Activated naive CD4-positive, alpha-beta T cell treated with anti-CD3 and anti-CD28 coated beads, Interleukin-2, amount 10 ng/mL, durations not matched to agents 7 days and 5 days (primary cell): ENCODE data around the gene NAA11.

Experiments
- CTCF ChIA-PET: fragments of 350-600 bp; sonication (Branson Sonifier 250); formaldehyde crosslinking; loops from one replicate; lab custom pipeline; 2021; ENCODE audit warnings: antibody characterized with exemption; lab: Charles Lee
- DNase-seq: peaks from one replicate; pipeline ENCODE4 v3.0.0-alpha.2; 2020
- H3K27ac Mint-ChIP-seq: one replicate; pipeline ENCODE4 v1.8.0; 2021; ENCODE audit warnings: mild to moderate bottlenecking, moderate library complexity, mixed read lengths
- H3K27me3 Mint-ChIP-seq: one replicate; pipeline ENCODE4 v1.8.0; 2021; ENCODE audit warnings: mild to moderate bottlenecking, mixed read lengths
- H3K36me3 Mint-ChIP-seq: one replicate; pipeline ENCODE4 v1.8.0; 2021; ENCODE audit warnings: mixed read lengths
- H3K4me1 Mint-ChIP-seq: one replicate; pipeline ENCODE4 v1.8.0; 2021; ENCODE audit warnings: mixed read lengths
- H3K4me3 Mint-ChIP-seq: one replicate; pipeline ENCODE4 v1.8.0; 2021; ENCODE audit warnings: mild to moderate bottlenecking, moderate library complexity, mixed read lengths
- H3K9me3 Mint-ChIP-seq: one replicate; pipeline ENCODE4 v1.8.0; 2021; ENCODE audit warnings: mixed read lengths

Gene NAA11

GRCh38 chr4:79334341-79334740 is 8.5 kb upstream of the NAA11 start:
- no peak for DNase-seq
- Mint-ChIP-seq H3K36me3 (no peaks in the 10 kb centered on the region), H3K27me3 (no peaks in the 10 kb centered on the region), H3K4me3 (no peak overlapping the region), H3K27ac (no peak overlapping the region), H3K4me1 (no peaks in the 10 kb centered on the region), H3K9me3 (no peaks in the 10 kb centered on the region)
- CTCF ChIA-PET = no interaction called here

GRCh38 chr4:79331126-79331876 is 5.4 kb upstream of the NAA11 start:
- Mint-ChIP-seq H3K27me3 (no peaks in the 10 kb centered on the region), H3K9me3 (no peaks in the 10 kb centered on the region), H3K4me3 (no peak overlapping the region), H3K27ac (no peak overlapping the region), H3K36me3 (no peaks in the 10 kb centered on the region), H3K4me1 (no peaks in the 10 kb centered on the region)
- no peak for DNase-seq
- CTCF ChIA-PET = no interaction called here

GRCh38 chr4:79330720-79331119 is 4.9 kb upstream of the NAA11 start:
- no peak for DNase-seq
- no peak overlapping the region for H3K4me3 Mint-ChIP-seq
- CTCF ChIA-PET = no interaction called here
- no peak overlapping the region for H3K27ac Mint-ChIP-seq
- H3K4me1 Mint-ChIP-seq = no peaks in the 10 kb centered on the region
- no peaks in the 10 kb centered on the region for H3K27me3 Mint-ChIP-seq
- no peaks in the 10 kb centered on the region for H3K9me3 Mint-ChIP-seq
- H3K36me3 Mint-ChIP-seq = no peaks in the 10 kb centered on the region

GRCh38 chr4:79325436-79325835 is 425 bp downstream of the NAA11 start:
- Mint-ChIP-seq H3K27ac (no peak overlapping the region), H3K36me3 (no peaks in the 10 kb centered on the region), H3K4me1 (no peaks in the 10 kb centered on the region), H3K9me3 (peaks cover 2% of the 10 kb centered on the region), H3K4me3 (no peak overlapping the region), H3K27me3 (no peaks in the 10 kb centered on the region)
- CTCF ChIA-PET = no interaction called here
- DNase-seq = no peak

- peaks cover 2% of the 10 kb centered on the region for H3K9me3 Mint-ChIP-seq
- CTCF ChIA-PET = no interaction called here
These were observed 5.9 kb downstream of the NAA11 start for GRCh38 chr4:79319975-79320374.

GRCh38 chr4:79317711-79318110 is 8.2 kb downstream of the NAA11 start:
- H3K4me3 Mint-ChIP-seq = no peak overlapping the region
- no peak overlapping the region for H3K27ac Mint-ChIP-seq
- H3K4me1 Mint-ChIP-seq = no peaks in the 10 kb centered on the region
- DNase-seq = no peak
- H3K9me3 Mint-ChIP-seq = no peaks in the 10 kb centered on the region
- H3K36me3 Mint-ChIP-seq = no peaks in the 10 kb centered on the region
- CTCF ChIA-PET = no interaction called here
- no peaks in the 10 kb centered on the region for H3K27me3 Mint-ChIP-seq

More at GRCh38 chr4:79319975-79320374, 5.9 kb downstream of the NAA11 start:
- Mint-ChIP-seq H3K36me3 (no peaks in the 10 kb centered on the region), H3K27me3 (no peaks in the 10 kb centered on the region), H3K27ac (no peak overlapping the region), H3K4me3 (no peak overlapping the region), H3K4me1 (no peaks in the 10 kb centered on the region)
- DNase-seq = no peak

- no peak for DNase-seq
- Mint-ChIP-seq H3K27ac (no peak overlapping the region), H3K4me1 (no peaks in the 10 kb centered on the region), H3K4me3 (no peak overlapping the region), H3K36me3 (no peaks in the 10 kb centered on the region), H3K27me3 (no peaks in the 10 kb centered on the region), H3K9me3 (no peaks in the 10 kb centered on the region)
- CTCF ChIA-PET = no interaction called here
These were observed 10.0 kb downstream of the NAA11 start for GRCh38 chr4:79315891-79316290.

GRCh38 chr4:79311279-79311678 is 14.6 kb downstream of the NAA11 start:
- DNase-seq = no peak
- Mint-ChIP-seq H3K4me1 (no peaks in the 10 kb centered on the region), H3K9me3 (no peaks in the 10 kb centered on the region), H3K27ac (no peak overlapping the region), H3K36me3 (no peaks in the 10 kb centered on the region), H3K4me3 (no peak overlapping the region), H3K27me3 (no peaks in the 10 kb centered on the region)
- CTCF ChIA-PET = no interaction called here

- Mint-ChIP-seq H3K4me3 (no peak overlapping the region), H3K9me3 (no peaks in the 10 kb centered on the region), H3K27me3 (no peaks in the 10 kb centered on the region), H3K36me3 (no peaks in the 10 kb centered on the region), H3K27ac (no peak overlapping the region), H3K4me1 (no peaks in the 10 kb centered on the region)
- DNase-seq = no peak
- CTCF ChIA-PET = no interaction called here
These were observed 16.9 kb downstream of the NAA11 start for GRCh38 chr4:79308971-79309370.

- Mint-ChIP-seq H3K27ac (no peak overlapping the region), H3K4me3 (no peak overlapping the region), H3K27me3 (no peaks in the 10 kb centered on the region), H3K36me3 (no peaks in the 10 kb centered on the region), H3K4me1 (no peaks in the 10 kb centered on the region), H3K9me3 (no peaks in the 10 kb centered on the region)
- CTCF ChIA-PET = interaction anchor here (0.6 kb wide), 1 partner anchor 132 kb away, joined by 3 read pairs; no protein-coding TSS in a partner anchor
- DNase-seq = no peak
These were observed 17.7 kb downstream of the NAA11 start for GRCh38 chr4:79308137-79308536.

- Mint-ChIP-seq H3K36me3 (no peaks in the 10 kb centered on the region), H3K27ac (no peak overlapping the region), H3K9me3 (no peaks in the 10 kb centered on the region), H3K27me3 (no peaks in the 10 kb centered on the region), H3K4me3 (no peak overlapping the region), H3K4me1 (no peaks in the 10 kb centered on the region)
- no peak for DNase-seq
- CTCF ChIA-PET = no interaction called here
These were observed 19.1 kb downstream of the NAA11 start for GRCh38 chr4:79306795-79307194.

- H3K9me3 Mint-ChIP-seq = no peaks in the 10 kb centered on the region
- no peak overlapping the region for H3K4me3 Mint-ChIP-seq
- H3K36me3 Mint-ChIP-seq = no peaks in the 10 kb centered on the region
- H3K27me3 Mint-ChIP-seq = no peaks in the 10 kb centered on the region
- H3K4me1 Mint-ChIP-seq = no peaks in the 10 kb centered on the region
- no peak overlapping the region for H3K27ac Mint-ChIP-seq
- CTCF ChIA-PET = no interaction called here
- no peak for DNase-seq
These were observed 25.6 kb downstream of the NAA11 start for GRCh38 chr4:79300280-79300679.

- H3K36me3 Mint-ChIP-seq = no peaks in the 10 kb centered on the region
- no peaks in the 10 kb centered on the region for H3K27me3 Mint-ChIP-seq
- no peaks in the 10 kb centered on the region for H3K9me3 Mint-ChIP-seq
- CTCF ChIA-PET = no interaction called here
- DNase-seq = no peak
- H3K27ac Mint-ChIP-seq = no peak overlapping the region
- no peaks in the 10 kb centered on the region for H3K4me1 Mint-ChIP-seq
- H3K4me3 Mint-ChIP-seq = no peak overlapping the region
These were observed 27.4 kb downstream of the NAA11 start for GRCh38 chr4:79298484-79298883.

- Mint-ChIP-seq H3K27ac (no peak overlapping the region), H3K9me3 (no peaks in the 10 kb centered on the region), H3K4me3 (no peak overlapping the region), H3K36me3 (no peaks in the 10 kb centered on the region), H3K4me1 (no peaks in the 10 kb centered on the region), H3K27me3 (no peaks in the 10 kb centered on the region)
- no peak for DNase-seq
- CTCF ChIA-PET = no interaction called here
These were observed 27.8 kb downstream of the NAA11 start for GRCh38 chr4:79298027-79298426.

- H3K4me1 Mint-ChIP-seq = no peaks in the 10 kb centered on the region
- H3K36me3 Mint-ChIP-seq = no peaks in the 10 kb centered on the region
- no peak overlapping the region for H3K4me3 Mint-ChIP-seq
- H3K9me3 Mint-ChIP-seq = no peaks in the 10 kb centered on the region
- no peaks in the 10 kb centered on the region for H3K27me3 Mint-ChIP-seq
- H3K27ac Mint-ChIP-seq = no peak overlapping the region
- DNase-seq = no peak
- CTCF ChIA-PET = no interaction called here
These were observed 28.4 kb downstream of the NAA11 start for GRCh38 chr4:79297479-79297878.
